ENCODE results near the gene OR2A25. TPM values are rescaled to one million over a fixed set of nuclear protein-coding genes. Genes with fewer than 3 reads are reported as not detected.

Gene OR2A25
- polyA plus RNA-seq, 1 donor from 2014 or later: not detected

GRCh38 chr7:144118341-144118740 lies 48.7 kb downstream of the OR2A25 start:
- Histone ChIP-seq H3K9me2 (ENCODE audit: insufficient read depth, low read length) (no peaks in the 10 kb centered on the region), H3K27me3 (ENCODE audit: insufficient read depth, low read depth, low read length) (no peaks in the 10 kb centered on the region), H4K20me1 (ENCODE audit: insufficient read depth) (no peaks in the 10 kb centered on the region), H3K27ac (ENCODE audit: low read length) (no peak overlapping the region), H3K79me2 (replicated peaks; ENCODE audit: insufficient read depth, low read length) (no peaks in the 10 kb centered on the region), H3K36me3 (ENCODE audit: insufficient read depth, low read length) (no peaks in the 10 kb centered on the region), H2AFZ (ENCODE audit: low read depth, low read length) (no peak overlapping the region), H3K4me3 (ENCODE audit: low read length) (no peak overlapping the region), H3K9me3 (ENCODE audit: low read length) (no peaks in the 10 kb centered on the region), H3K9ac (ENCODE audit: low read length) (no peak overlapping the region), H3F3A (ENCODE audit: insufficient read depth, low read length, poor library complexity, severe bottlenecking) (no peaks in the 10 kb centered on the region), H3K4me2 (ENCODE audit: low read length) (no peak overlapping the region)
- no peak for TF ChIP-seq CTCF (IDR thresholded peaks at IDR 0.05; ENCODE audit: poor library complexity, severe bottlenecking)

GRCh38 chr7:144122876-144123275 lies 53.3 kb downstream of the OR2A25 start, which contains the start of gene OR2A14:
Gene OR2A14, plus strand, starts transcription at chr7:144123176. Its CDS starts 5,937 bp downstream, at chr7:144129113.
- Histone ChIP-seq H4K20me1 (ENCODE audit: insufficient read depth) (no peaks in the 10 kb centered on the region), H3F3A (ENCODE audit: insufficient read depth, low read length, poor library complexity, severe bottlenecking) (no peaks in the 10 kb centered on the region), H3K4me2 (ENCODE audit: low read length) (no peak within 1 kb of the TSS), H3K27ac (ENCODE audit: low read length) (no peak within 1 kb of the TSS), H3K9ac (ENCODE audit: low read length) (no peak within 1 kb of the TSS), H3K9me3 (ENCODE audit: low read length) (no peaks in the 10 kb centered on the region), H3K9me2 (ENCODE audit: insufficient read depth, low read length) (no peaks in the 10 kb centered on the region), H2AFZ (ENCODE audit: low read depth, low read length) (no peak within 1 kb of the TSS), H3K79me2 (replicated peaks; ENCODE audit: insufficient read depth, low read length) (no peaks in the 10 kb centered on the region), H3K27me3 (ENCODE audit: insufficient read depth, low read depth, low read length) (no peaks in the 10 kb centered on the region), H3K36me3 (ENCODE audit: insufficient read depth, low read length) (no peaks in the 10 kb centered on the region), H3K4me3 (ENCODE audit: low read length) (no peak within 1 kb of the TSS)
- TF ChIP-seq EP300 (conservative IDR thresholded peaks at IDR 0.05; ENCODE audit: poor library complexity, severe bottlenecking) (no peak), CTCF (IDR thresholded peaks at IDR 0.05; ENCODE audit: poor library complexity, severe bottlenecking) (no peak), SMC3 (conservative IDR thresholded peaks at IDR 0.05; ENCODE audit: poor library complexity) (no peak), REST (IDR thresholded peaks at IDR 0.05; ENCODE audit: borderline replicate concordance) (no peak), MXI1 (conservative IDR thresholded peaks at IDR 0.05; ENCODE audit: poor library complexity, severe bottlenecking) (no peak), POLR2AphosphoS5 (IDR thresholded peaks at IDR 0.05) (no peak), RAD21 (conservative IDR thresholded peaks at IDR 0.05) (no peak), EZH2 (IDR thresholded peaks at IDR 0.05; ENCODE audit: borderline replicate concordance, insufficient read depth, low read length, poor library complexity, severe bottlenecking) (no peak), TAF1 (IDR thresholded peaks at IDR 0.05; ENCODE audit: low read depth) (no peak)

Small RNAs within 50 kb of the gene (small RNA-seq; reads per million reads assigned to genes)
- 0 reads per million in 3 experiments for gene OR2A41P

Other genes with a start within 250 kb of the OR2A25 start
- gene TCAF1, start 167.6 kb upstream of the OR2A25 start, polyA plus RNA-seq: 172 and 182 TPM in 2 replicates
- not detected in 2 replicates for gene OR2F2, start 134.6 kb upstream of the OR2A25 start, polyA plus RNA-seq
- gene OR2F1, start 115.0 kb upstream of the OR2A25 start, polyA plus RNA-seq: 0.36 TPM in 1 of 2 replicates, not detected in the other
- not detected in 2 replicates for gene OR6B1, start 69.5 kb upstream of the OR2A25 start, polyA plus RNA-seq
- gene OR2A5, start 20.9 kb upstream of the OR2A25 start, polyA plus RNA-seq: not detected in 2 replicates
- gene OR2A12, start 16.5 kb downstream of the OR2A25 start, polyA plus RNA-seq: not detected in 2 replicates
- gene OR2A2, start 39.8 kb downstream of the OR2A25 start, polyA plus RNA-seq: not detected in 2 replicates
- gene OR2A14, start 53.4 kb downstream of the OR2A25 start, polyA plus RNA-seq: not detected in 2 replicates
- gene CTAGE4, start 113.7 kb downstream of the OR2A25 start, polyA plus RNA-seq: not detected in 2 replicates
- not detected in 2 replicates for gene ARHGEF35, start 126.0 kb downstream of the OR2A25 start, polyA plus RNA-seq
- not detected in 2 replicates for gene OR2A42, start 169.8 kb downstream of the OR2A25 start, polyA plus RNA-seq
- gene OR2A7, start 195.0 kb downstream of the OR2A25 start, polyA plus RNA-seq: not detected in 2 replicates
- not detected in 2 replicates for gene CTAGE8, start 199.5 kb downstream of the OR2A25 start, polyA plus RNA-seq
- not detected in 2 replicates for gene OR2A1, start 242.6 kb downstream of the OR2A25 start, polyA plus RNA-seq

All from neural cell (in vitro differentiated cells).